NB4 (cell line): ENCODE measurements around the gene AXDND1.

Source experiments
- CTCF ChIP-seq: IDR thresholded peaks from one replicate; pipeline ENCODE4 v1.5.1; 2012; ENCODE audit warnings: low read depth, low read length
- MAX ChIP-seq: IDR thresholded peaks from 2 replicates; pipeline ENCODE4 v1.6.1; 2011; ENCODE audit warnings: low read depth, low read length
- MYC ChIP-seq: IDR thresholded peaks from 2 replicates; pipeline ENCODE4 v1.6.1; 2011; ENCODE audit warnings: low read depth, low read length
- POLR2A ChIP-seq: IDR thresholded peaks from 2 replicates; pipeline ENCODE4 v1.6.1; 2011; ENCODE audit warnings: mild to moderate bottlenecking; ENCODE audit not compliant: insufficient read length; ENCODE audit errors: extremely low read depth

GRCh38 chr1:179385510-179385909 is 19.7 kb downstream of the AXDND1 start:
- no peak for TF ChIP-seq CTCF
- no peak for TF ChIP-seq MAX
- no peak for TF ChIP-seq POLR2A
- TF ChIP-seq MYC, result no peak
